SJSA1 (cell line): Measurements from ENCODE around the gene LHCGR. TPM values are rescaled to one million over a fixed set of nuclear protein-coding genes. Genes with fewer than 3 reads are reported as not detected.

Experiments used
- DNase-seq, 2 experiments: peaks; one replicate each; pipeline ENCODE4 v3.0.0-alpha.2; 2015 to 2020; ENCODE audit warnings: low spot score in 2 of 2, low read depth in 1 of 2
- H3K27ac ChIP-seq: fragments of 250-450 bp; sonication (Bioruptor Pico); 2 replicates; pipeline ENCODE4 v1.5.1; 2020; ENCODE audit warnings: mild to moderate bottlenecking, moderate library complexity
- H3K27me3 ChIP-seq: fragments of 250-450 bp; sonication (Bioruptor Pico); replicated peaks from 2 replicates; pipeline ENCODE4 v1.5.1; 2020; ENCODE audit warnings: mild to moderate bottlenecking, moderate library complexity
- H3K36me3 ChIP-seq: fragments of 250-450 bp; sonication (Bioruptor Pico); 2 replicates; pipeline ENCODE4 v1.5.1; 2020; ENCODE audit warnings: mild to moderate bottlenecking
- H3K4me1 ChIP-seq: fragments of 250-450 bp; sonication (Bioruptor Pico); replicated peaks from 2 replicates; pipeline ENCODE4 v1.6.1; 2021; ENCODE audit warnings: mild to moderate bottlenecking
- H3K4me3 ChIP-seq: fragments of 250-450 bp; sonication (Bioruptor Pico); 2 replicates; pipeline ENCODE4 v1.5.1; 2020; ENCODE audit warnings: mild to moderate bottlenecking
- H3K9me3 ChIP-seq: fragments of 250-450 bp; sonication (Bioruptor Pico); replicated peaks from 2 replicates; pipeline ENCODE4 v1.5.1; 2020; ENCODE audit warnings: mild to moderate bottlenecking
- total RNA-seq: library from RNA; depleted of rRNA; stranded (reverse); fragments of >200 nt; shearing (Covaris generic); gene quantifications from 2 replicates; pipeline ENCODE4 v1.2.3, GENCODE V29; 2014

The LHCGR gene
- total RNA-seq, 1 experiment from 2014 or later: not detected

- H3K27ac ChIP-seq: no peak overlapping the region
- H3K4me1 ChIP-seq: peaks cover 17% of the 10 kb centered on the region
- DNase-seq: no peak
These were observed 27.2 kb downstream of the LHCGR start for GRCh38 chr2:48728295-48728694.

GRCh38 chr2:48727560-48727959, 28.0 kb downstream of the LHCGR start:
- no peaks in the 10 kb centered on the region for H3K9me3 ChIP-seq
- H3K4me3 ChIP-seq: no peak overlapping the region
- DNase-seq: no peak
- H3K27ac ChIP-seq: no peak overlapping the region
- no peaks in the 10 kb centered on the region for H3K36me3 ChIP-seq
- H3K27me3 ChIP-seq: no peaks in the 10 kb centered on the region
- H3K4me1 ChIP-seq: peaks cover 24% of the 10 kb centered on the region

More at GRCh38 chr2:48728295-48728694, 27.2 kb downstream of the LHCGR start:
- H3K36me3 ChIP-seq: no peaks in the 10 kb centered on the region
- H3K9me3 ChIP-seq: no peaks in the 10 kb centered on the region
- H3K4me3 ChIP-seq: no peak overlapping the region
- H3K27me3 ChIP-seq: no peaks in the 10 kb centered on the region

GRCh38 chr2:48725696-48726494, 29.6 kb downstream of the LHCGR start:
- DNase-seq: no peak
- no peaks in the 10 kb centered on the region for H3K9me3 ChIP-seq
- H3K27ac ChIP-seq: no peak overlapping the region
- H3K27me3 ChIP-seq: no peaks in the 10 kb centered on the region
- peaks cover 25% of the 10 kb centered on the region for H3K4me1 ChIP-seq
- H3K36me3 ChIP-seq: no peaks in the 10 kb centered on the region
- H3K4me3 ChIP-seq: no peak overlapping the region

GRCh38 chr2:48724278-48724677, 31.2 kb downstream of the LHCGR start:
- H3K4me1 ChIP-seq: peaks cover 20% of the 10 kb centered on the region
- no peaks in the 10 kb centered on the region for H3K27me3 ChIP-seq
- H3K4me3 ChIP-seq: no peak overlapping the region
- no peak overlapping the region for H3K27ac ChIP-seq
- H3K9me3 ChIP-seq: no peaks in the 10 kb centered on the region
- DNase-seq: no peak
- H3K36me3 ChIP-seq: no peaks in the 10 kb centered on the region

GRCh38 chr2:48723129-48723528, 32.4 kb downstream of the LHCGR start:
- no peaks in the 10 kb centered on the region for H3K36me3 ChIP-seq
- H3K27me3 ChIP-seq: no peaks in the 10 kb centered on the region
- H3K4me1 ChIP-seq: peaks cover 17% of the 10 kb centered on the region
- H3K9me3 ChIP-seq: no peaks in the 10 kb centered on the region
- DNase-seq: no peak
- H3K4me3 ChIP-seq: no peak overlapping the region
- peak overlapping the region; percentile 3; the same call in 1 of the 2 replicates for H3K27ac ChIP-seq

- Histone ChIP-seq H3K27me3 (no peaks in the 10 kb centered on the region), H3K36me3 (no peaks in the 10 kb centered on the region), H3K4me3 (no peak overlapping the region), H3K27ac (no peak overlapping the region; the same call in 1 of the 2 replicates), H3K4me1 (peaks cover 17% of the 10 kb centered on the region), H3K9me3 (no peaks in the 10 kb centered on the region)
- DNase-seq: no peak
These were observed 33.1 kb downstream of the LHCGR start for GRCh38 chr2:48722391-48722790.

GRCh38 chr2:48721158-48721557, 34.4 kb downstream of the LHCGR start:
- Histone ChIP-seq H3K36me3 (no peaks in the 10 kb centered on the region), H3K4me3 (no peak overlapping the region), H3K27ac (no peak overlapping the region), H3K27me3 (no peaks in the 10 kb centered on the region), H3K9me3 (no peaks in the 10 kb centered on the region), H3K4me1 (peaks cover 17% of the 10 kb centered on the region)
- no peak for DNase-seq

GRCh38 chr2:48719480-48720177, 35.9 kb downstream of the LHCGR start:
- no peak for DNase-seq
- Histone ChIP-seq H3K9me3 (no peaks in the 10 kb centered on the region), H3K27ac (no peak overlapping the region)

GRCh38 chr2:48717846-48718245, 37.7 kb downstream of the LHCGR start:
- H3K27me3 ChIP-seq: no peaks in the 10 kb centered on the region
- H3K9me3 ChIP-seq: no peaks in the 10 kb centered on the region
- H3K4me3 ChIP-seq: no peak overlapping the region
- H3K27ac ChIP-seq: no peak overlapping the region
- no peak for DNase-seq
- H3K36me3 ChIP-seq: no peaks in the 10 kb centered on the region
- H3K4me1 ChIP-seq: peaks cover 17% of the 10 kb centered on the region

More at GRCh38 chr2:48719480-48720177, 35.9 kb downstream of the LHCGR start:
- Histone ChIP-seq H3K36me3 (no peaks in the 10 kb centered on the region), H3K27me3 (no peaks in the 10 kb centered on the region), H3K4me1 (peaks cover 22% of the 10 kb centered on the region), H3K4me3 (no peak overlapping the region)

- DNase-seq: no peak
- Histone ChIP-seq H3K36me3 (no peaks in the 10 kb centered on the region), H3K27me3 (no peaks in the 10 kb centered on the region)
These were observed 39.6 kb downstream of the LHCGR start for GRCh38 chr2:48715956-48716355.

GRCh38 chr2:48715042-48715899, 40.3 kb downstream of the LHCGR start:
- Histone ChIP-seq H3K4me3 (no peak overlapping the region), H3K27me3 (no peaks in the 10 kb centered on the region), H3K36me3 (no peaks in the 10 kb centered on the region), H3K9me3 (no peaks in the 10 kb centered on the region), H3K27ac (no peak overlapping the region), H3K4me1 (peaks cover 14% of the 10 kb centered on the region)
- no peak for DNase-seq

More at GRCh38 chr2:48715956-48716355, 39.6 kb downstream of the LHCGR start:
- Histone ChIP-seq H3K27ac (no peak overlapping the region), H3K4me3 (no peak overlapping the region), H3K9me3 (no peaks in the 10 kb centered on the region), H3K4me1 (peaks cover 14% of the 10 kb centered on the region)

- no peak for DNase-seq
- no peaks in the 10 kb centered on the region for H3K36me3 ChIP-seq
- H3K27me3 ChIP-seq: no peaks in the 10 kb centered on the region
- peaks cover 6% of the 10 kb centered on the region for H3K4me1 ChIP-seq
- no peak overlapping the region for H3K4me3 ChIP-seq
- no peaks in the 10 kb centered on the region for H3K9me3 ChIP-seq
- no peak overlapping the region for H3K27ac ChIP-seq
These were observed 41.3 kb downstream of the LHCGR start for GRCh38 chr2:48714245-48714644.

- Histone ChIP-seq H3K4me3 (no peak overlapping the region), H3K9me3 (no peaks in the 10 kb centered on the region), H3K27me3 (no peaks in the 10 kb centered on the region), H3K4me1 (peaks cover 6% of the 10 kb centered on the region), H3K36me3 (no peaks in the 10 kb centered on the region), H3K27ac (no peak overlapping the region)
- DNase-seq: no peak
These were observed 41.9 kb downstream of the LHCGR start for GRCh38 chr2:48713647-48714046.
